HL-60 (cell line): ENCODE measurements around the gene RAP1GAP2.

Experiments
- DNase-seq, 2 experiments: peaks; one replicate each; pipeline ENCODE4 v3.0.0-alpha.2; 2010 to 2020; ENCODE audit warnings: low read depth in 1 of 2, low spot score in 1 of 2
- H3K27ac ChIP-seq: fragments of 250-450 bp; sonication (Bioruptor Pico); replicated peaks from 2 replicates; pipeline ENCODE4 v1.5.1; 2020; ENCODE audit warnings: mild to moderate bottlenecking, moderate library complexity
- H3K27me3 ChIP-seq: fragments of 250-450 bp; sonication (Bioruptor Pico); 2 replicates; pipeline ENCODE4 v1.5.1; 2021; ENCODE audit warnings: mild to moderate bottlenecking, moderate library complexity; ENCODE audit not compliant: insufficient read depth, poor library complexity, severe bottlenecking
- H3K4me3 ChIP-seq: replicated peaks from 2 replicates; pipeline ENCODE4 v1.5.1; 2011; ENCODE audit warnings: mild to moderate bottlenecking, control low read depth, low read length; ENCODE audit not compliant: insufficient read depth
- CTCF ChIP-seq: IDR thresholded peaks from one replicate; pipeline ENCODE4 v1.5.1; 2011; ENCODE audit warnings: low read length, control low read depth, inconsistent platforms; ENCODE audit not compliant: insufficient read depth
- GABPA ChIP-seq: IDR thresholded peaks from 2 replicates; pipeline ENCODE4 v1.6.1; 2012; ENCODE audit warnings: low read depth
- POLR2AphosphoS5 ChIP-seq: IDR thresholded peaks from 2 replicates; pipeline ENCODE4 v1.6.1; 2012; ENCODE audit warnings: low read depth
- REST ChIP-seq: IDR thresholded peaks from 2 replicates; pipeline ENCODE4 v1.6.1; 2012; ENCODE audit warnings: low read depth; ENCODE audit not compliant: insufficient replicate concordance
- SPI1 ChIP-seq: IDR thresholded peaks from 2 replicates; pipeline ENCODE4 v1.6.1; 2012; ENCODE audit warnings: low read depth, mild to moderate bottlenecking, borderline replicate concordance

The RAP1GAP2 gene

GRCh38 chr17:3033248-3033640, 237.0 kb downstream of the RAP1GAP2 start:
- no peak for DNase-seq
- TF ChIP-seq SPI1 = no peak
- TF ChIP-seq CTCF = no peak
- TF ChIP-seq GABPA = no peak
- no peak for TF ChIP-seq POLR2AphosphoS5
- TF ChIP-seq REST = no peak
- no peaks in the 10 kb centered on the region for H3K27me3 ChIP-seq
- H3K4me3 ChIP-seq = no peak overlapping the region
- no peak overlapping the region for H3K27ac ChIP-seq

- Histone ChIP-seq H3K27ac (no peak overlapping the region), H3K4me3 (no peak overlapping the region), H3K27me3 (no peaks in the 10 kb centered on the region)
- DNase-seq = no peak
- TF ChIP-seq GABPA (no peak), POLR2AphosphoS5 (no peak), SPI1 (no peak), CTCF (no peak), REST (no peak)
Measured at GRCh38 chr17:3033741-3034577, 237.7 kb downstream of the RAP1GAP2 start.

- no peak for DNase-seq
- H3K27me3 ChIP-seq = no peaks in the 10 kb centered on the region
- TF ChIP-seq CTCF = no peak
- TF ChIP-seq POLR2AphosphoS5 = no peak
- no peak for TF ChIP-seq REST
- no peak for TF ChIP-seq SPI1
- TF ChIP-seq GABPA = no peak
- no peak overlapping the region for H3K27ac ChIP-seq
- H3K4me3 ChIP-seq = no peak overlapping the region
Measured at GRCh38 chr17:3034578-3034920, 238.3 kb downstream of the RAP1GAP2 start.
